Parathyroid adenoma (tissue), 2 donors: ENCODE results near the gene DDX39B.
"Not testable (repeated sequence)": the region's sequence is repeated elsewhere in the genome, so short reads cannot be mapped to it uniquely, and the experiment has no call there.

Source experiments
- H2AFZ ChIP-seq: fragments of 300-600 bp; sonication (generic); one replicate; pipeline ENCODE4 v1.7.0; 2017; ENCODE audit warnings: antibody characterized with exemption, mild to moderate bottlenecking
- H3K27ac ChIP-seq: fragments of 300-600 bp; sonication (generic); one replicate; pipeline ENCODE4 v1.7.0; 2017
- H3K27me3 ChIP-seq: fragments of 300-600 bp; sonication (generic); one replicate; pipeline ENCODE4 v1.7.0; 2017; ENCODE audit warnings: low read length; ENCODE audit not compliant: control insufficient read depth, insufficient read depth
- H3K36me3 ChIP-seq: fragments of 300-600 bp; sonication (generic); one replicate; pipeline ENCODE4 v1.7.0; 2017; ENCODE audit warnings: low read length; ENCODE audit not compliant: control insufficient read depth, insufficient read depth
- H3K4me1 ChIP-seq: fragments of 300-600 bp; sonication (generic); one replicate; pipeline ENCODE4 v1.7.0; 2017; ENCODE audit warnings: control low read depth
- H3K4me2 ChIP-seq: fragments of 300-600 bp; sonication (generic); one replicate; pipeline ENCODE4 v1.7.0; 2017; ENCODE audit warnings: low read length
- H3K4me3 ChIP-seq: fragments of 300-600 bp; sonication (generic); one replicate; pipeline ENCODE4 v1.7.0; 2017; ENCODE audit warnings: low read depth, low read length
- H3K79me2 ChIP-seq: fragments of 300-600 bp; sonication (generic); one replicate; pipeline ENCODE4 v1.7.0; 2017; ENCODE audit warnings: control low read depth
- H3K9ac ChIP-seq: fragments of 300-600 bp; sonication (generic); one replicate; pipeline ENCODE4 v1.7.0; 2017; ENCODE audit warnings: mild to moderate bottlenecking
- H3K9me3 ChIP-seq: fragments of 300-600 bp; sonication (generic); one replicate; pipeline ENCODE4 v1.7.0; 2017; ENCODE audit warnings: low read length; ENCODE audit not compliant: control insufficient read depth
- TF ChIP-seq, protein P1 (sequence below): fragments of 300-600 bp; sonication (generic); IDR thresholded peaks from one replicate; pipeline ENCODE4 v1.7.0; 2017; ENCODE audit warnings: antibody characterized with exemption, mild to moderate bottlenecking
- donor health status: primary hyperparathyroidism.

DDX39B gene

DNA sequence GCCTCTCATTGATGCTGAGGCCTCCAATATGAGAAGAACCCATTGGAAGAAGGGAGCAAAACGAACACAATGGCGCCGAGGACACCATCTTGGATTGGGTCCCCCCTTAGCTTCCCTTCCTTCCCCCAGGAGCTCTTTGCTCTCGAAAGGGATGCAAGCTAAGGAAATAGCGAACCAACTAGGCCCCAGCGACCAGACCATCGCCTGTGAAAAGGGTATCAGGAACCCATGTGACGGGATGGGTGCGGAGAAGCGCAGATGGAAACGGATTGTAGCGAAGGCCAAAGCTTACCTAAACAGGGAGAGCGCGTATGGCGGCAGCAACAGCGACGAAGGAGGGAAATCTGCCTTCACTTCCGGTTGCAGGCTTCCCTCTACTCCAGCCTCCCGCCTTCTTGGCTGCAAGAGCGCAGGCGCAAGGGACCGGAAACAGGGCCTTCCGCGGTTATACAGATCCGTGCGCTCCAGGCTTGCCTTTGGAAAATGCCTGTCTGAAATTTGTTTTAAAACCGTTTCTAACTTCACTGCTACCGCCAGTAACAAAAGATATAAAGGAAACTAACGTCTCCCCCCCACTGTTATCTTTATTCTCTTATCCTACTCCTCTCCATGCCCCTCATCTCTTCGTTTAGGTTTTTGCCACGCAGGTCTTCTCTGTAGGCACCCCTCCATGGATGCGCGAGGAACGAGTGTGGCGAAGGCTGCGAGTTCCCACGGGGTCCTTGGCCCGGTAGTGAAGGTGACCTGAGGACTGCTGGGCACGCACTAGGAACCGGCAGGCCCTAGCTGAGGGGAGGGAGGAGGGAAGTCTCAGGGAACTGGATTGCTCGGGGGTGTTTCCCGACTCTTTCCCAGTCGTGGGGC, at the start of gene DDX39B:
DDX39B (minus strand) TSS at position 346 of the 864 bp plus-strand sequence. CDS start 1,471 bp downstream, outside the sequence.
- Histone ChIP-seq H3K36me3 (no peaks in the 10 kb centered on the region), H3K4me2 (peak within 1 kb of the TSS; percentile 59), H3K9me3 (no peaks in the 10 kb centered on the region), H3K27ac (peak within 1 kb of the TSS; percentile 92), H2AFZ (peak within 1 kb of the TSS; percentile 82), H3K79me2 (peaks cover 40% of the 10 kb centered on the region), H3K27me3 (no peaks in the 10 kb centered on the region), H3K4me3 (peak within 1 kb of the TSS; percentile 99), H3K4me1 (peaks cover 20% of the 10 kb centered on the region), H3K9ac (peak within 1 kb of the TSS; percentile 90)
- TF ChIP-seq, protein P1, sequence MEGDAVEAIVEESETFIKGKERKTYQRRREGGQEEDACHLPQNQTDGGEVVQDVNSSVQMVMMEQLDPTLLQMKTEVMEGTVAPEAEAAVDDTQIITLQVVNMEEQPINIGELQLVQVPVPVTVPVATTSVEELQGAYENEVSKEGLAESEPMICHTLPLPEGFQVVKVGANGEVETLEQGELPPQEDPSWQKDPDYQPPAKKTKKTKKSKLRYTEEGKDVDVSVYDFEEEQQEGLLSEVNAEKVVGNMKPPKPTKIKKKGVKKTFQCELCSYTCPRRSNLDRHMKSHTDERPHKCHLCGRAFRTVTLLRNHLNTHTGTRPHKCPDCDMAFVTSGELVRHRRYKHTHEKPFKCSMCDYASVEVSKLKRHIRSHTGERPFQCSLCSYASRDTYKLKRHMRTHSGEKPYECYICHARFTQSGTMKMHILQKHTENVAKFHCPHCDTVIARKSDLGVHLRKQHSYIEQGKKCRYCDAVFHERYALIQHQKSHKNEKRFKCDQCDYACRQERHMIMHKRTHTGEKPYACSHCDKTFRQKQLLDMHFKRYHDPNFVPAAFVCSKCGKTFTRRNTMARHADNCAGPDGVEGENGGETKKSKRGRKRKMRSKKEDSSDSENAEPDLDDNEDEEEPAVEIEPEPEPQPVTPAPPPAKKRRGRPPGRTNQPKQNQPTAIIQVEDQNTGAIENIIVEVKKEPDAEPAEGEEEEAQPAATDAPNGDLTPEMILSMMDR, result no peak

DNA sequence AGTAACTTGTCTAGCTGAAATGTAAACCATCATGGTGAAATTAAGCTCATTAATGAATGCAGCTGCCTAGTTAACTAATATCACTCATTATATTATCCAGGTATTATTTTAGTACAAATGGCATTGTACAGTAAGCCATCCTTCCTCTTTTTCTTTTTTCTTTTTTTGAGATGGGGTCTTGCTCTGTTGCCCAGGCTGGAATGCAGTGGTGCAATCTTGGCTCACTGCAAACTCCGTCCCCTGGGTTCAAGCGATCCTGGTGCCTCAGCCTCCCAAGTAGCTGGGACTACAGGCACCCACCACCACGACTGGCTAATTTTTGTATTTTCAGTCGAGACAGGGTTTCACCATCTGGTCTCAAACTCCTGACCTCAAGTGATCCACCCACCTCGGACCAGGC, 48.9 kb upstream of the DDX39B start:
- H3K9me3 ChIP-seq, H3K4me2 ChIP-seq, H3K4me3 ChIP-seq, H3K9ac ChIP-seq, H3K27me3 ChIP-seq, H2AFZ ChIP-seq, H3K4me1 ChIP-seq, H3K36me3 ChIP-seq, H3K27ac ChIP-seq, H3K79me2 ChIP-seq: not testable (repeated sequence)

DNA sequence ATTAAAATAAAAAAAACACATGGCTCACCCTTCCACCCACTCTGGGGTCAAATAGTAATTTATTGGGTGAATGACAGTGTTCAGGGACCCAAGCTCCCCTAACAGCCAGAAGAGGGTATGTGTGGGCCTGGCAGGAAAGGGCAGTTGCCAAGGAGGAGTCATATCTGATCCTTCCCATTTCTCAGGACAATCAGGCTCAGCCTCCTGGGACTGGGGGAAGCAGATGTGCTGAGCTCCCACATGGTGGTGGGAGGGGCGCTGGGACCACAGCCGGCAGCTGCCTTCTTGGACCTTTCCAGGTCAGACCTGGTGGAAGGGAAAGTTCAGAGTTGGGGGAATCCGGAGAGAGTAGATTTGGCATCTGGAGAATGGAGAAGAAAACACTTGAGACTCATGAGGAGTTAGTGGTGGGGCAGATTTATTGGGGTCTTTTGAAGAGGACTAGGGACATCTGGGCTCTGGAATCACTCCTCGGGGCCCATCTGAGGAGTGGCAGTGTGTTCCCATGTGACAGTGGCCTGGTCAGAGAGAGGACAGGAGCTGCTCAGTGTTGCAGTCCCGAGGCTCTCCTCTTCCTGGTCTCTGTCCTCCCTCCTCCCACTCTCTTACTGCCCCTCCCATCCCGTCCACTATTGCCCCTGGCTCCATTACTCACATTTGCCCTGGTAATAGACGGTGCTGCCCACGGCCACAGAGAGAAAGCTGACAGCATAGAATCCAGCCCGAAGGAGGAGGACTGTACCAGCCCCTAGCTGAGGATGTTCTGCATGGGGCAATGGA, 47.3 kb upstream of the DDX39B start:
- H3K79me2 ChIP-seq, result no peaks in the 10 kb centered on the region
- H3K4me2 ChIP-seq, result no peak overlapping the region
- H3K27ac ChIP-seq, result no peak overlapping the region
- no peak overlapping the region for H3K4me3 ChIP-seq
- H3K27me3 ChIP-seq, result no peaks in the 10 kb centered on the region
- no peak overlapping the region for H2AFZ ChIP-seq
- no peaks in the 10 kb centered on the region for H3K9me3 ChIP-seq
- H3K36me3 ChIP-seq, result no peaks in the 10 kb centered on the region
- no peak overlapping the region for H3K9ac ChIP-seq
- no peaks in the 10 kb centered on the region for H3K4me1 ChIP-seq
- TF ChIP-seq, protein P1, result no peak

DNA sequence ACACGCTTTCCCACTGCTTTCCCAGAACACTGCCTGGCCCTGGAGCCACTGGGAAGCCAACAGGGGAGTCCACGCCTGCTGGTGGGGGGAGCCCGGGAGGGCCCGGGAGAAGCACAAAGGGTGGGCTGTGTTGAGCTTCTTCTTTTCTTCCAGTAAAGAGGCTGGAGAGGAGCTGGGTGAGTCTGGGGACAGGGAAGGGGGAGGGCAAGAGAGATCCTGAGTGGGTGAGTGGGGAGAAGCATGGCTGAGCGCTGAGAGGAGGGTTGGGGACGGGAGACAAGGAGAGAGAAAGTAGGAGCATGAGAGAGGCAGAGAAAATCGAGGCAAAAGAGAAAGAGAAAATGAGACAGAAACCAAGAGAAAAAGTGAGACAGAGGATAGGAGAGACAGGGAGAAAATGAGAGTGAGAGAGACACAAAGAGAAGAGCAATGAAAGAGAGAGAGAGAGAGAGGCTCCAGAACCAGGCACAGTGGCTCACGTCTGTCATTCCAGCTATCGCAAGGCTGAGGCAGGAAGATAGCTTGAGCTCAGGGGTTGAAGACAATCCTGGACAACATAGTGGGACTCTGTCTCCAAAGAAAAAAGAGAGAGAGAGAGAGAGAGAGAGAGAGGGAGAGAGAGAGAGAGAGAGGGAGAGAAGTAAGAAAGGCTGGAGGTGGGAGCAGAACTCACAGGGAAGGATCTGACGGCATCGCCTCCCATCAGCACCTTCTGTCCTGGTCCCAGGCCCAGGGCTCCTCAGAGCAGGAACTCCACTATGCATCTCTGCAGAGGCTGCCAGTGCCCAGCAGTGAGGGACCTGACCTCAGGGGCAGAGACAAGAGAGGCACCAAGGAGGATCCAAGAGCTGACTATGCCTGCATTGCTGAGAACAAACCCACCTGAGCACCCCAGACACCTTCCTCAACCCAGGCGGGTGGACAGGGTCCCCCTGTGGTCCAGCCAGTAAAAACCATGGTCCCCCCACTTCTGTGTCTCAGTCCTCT, 46.3 kb upstream of the DDX39B start:
- H3K36me3 ChIP-seq, result no peaks in the 10 kb centered on the region
- H3K79me2 ChIP-seq, result no peaks in the 10 kb centered on the region
- H3K4me2 ChIP-seq, result no peak overlapping the region
- no peak overlapping the region for H3K9ac ChIP-seq
- no peak overlapping the region for H3K27ac ChIP-seq
- no peak overlapping the region for H3K4me3 ChIP-seq
- H3K4me1 ChIP-seq, result no peaks in the 10 kb centered on the region
- no peak overlapping the region for H2AFZ ChIP-seq
- no peaks in the 10 kb centered on the region for H3K27me3 ChIP-seq
- TF ChIP-seq, protein P1, result no peak
- H3K9me3 ChIP-seq, result no peaks in the 10 kb centered on the region
